Uterus (tissue), 4 donors: ENCODE measurements around the gene TANC1. TPM values are rescaled to one million over a fixed set of nuclear protein-coding genes. Genes with fewer than 3 reads are reported as not detected.
"Not testable (repeated sequence)": the region's sequence is repeated elsewhere in the genome, so short reads cannot be mapped to it uniquely, and the experiment has no call there.

Experiments used
- DNase-seq, 2 donors: peaks; one replicate each; pipeline ENCODE4 v3.0.0-alpha.2; 2019 to 2020
- H3K27ac ChIP-seq, 2 donors: fragments of 200-600 bp; sonication (generic); 1 replicate in 1 of 2; 2 replicates in 1 of 2; pipeline ENCODE4 v1.5.1; 2016 to 2018
- H3K27me3 ChIP-seq, 2 donors: fragments of 200-600 bp; sonication (generic); one replicate each; pipeline ENCODE4 v1.5.1; 2018 to 2019; ENCODE audit warnings: control low read depth in 1 of 2
- H3K36me3 ChIP-seq, 2 donors: fragments of 200-600 bp; sonication (generic); one replicate each; pipeline ENCODE4 v1.5.1; 2019; ENCODE audit warnings: control low read depth in 1 of 2
- H3K4me1 ChIP-seq, 2 donors: fragments of 200-600 bp; sonication (generic); one replicate each; pipeline ENCODE4 v1.5.1; 2018 to 2019; ENCODE audit warnings: control low read depth in 1 of 2
- H3K4me3 ChIP-seq, 2 donors: fragments of 200-600 bp; sonication (generic); 1 replicate in 1 of 2; 2 replicates in 1 of 2; pipeline ENCODE4 v1.5.1; 2018 to 2019; ENCODE audit warnings: mild to moderate bottlenecking in 1 of 2
- H3K9me3 ChIP-seq, 2 donors: fragments of 200-600 bp; sonication (generic); one replicate each; pipeline ENCODE4 v1.5.1; 2019; ENCODE audit warnings: control low read depth in 1 of 2
- CTCF ChIP-seq, 4 experiments: fragments of 200-600 bp in 2 of 4; fragments of 450-650 bp in 2 of 4; sonication (generic) in 2 of 4; IDR thresholded peaks; one replicate each; pipeline ENCODE4 v1.5.1; 2016 to 2019; ENCODE audit warnings: antibody characterized with exemption in 4 of 4, mild to moderate bottlenecking in 2 of 4, moderate library complexity in 1 of 4
- POLR2A ChIP-seq, 2 donors: fragments of 450-650 bp; IDR thresholded peaks; one replicate each; pipeline ENCODE4 v1.6.1; 2016; ENCODE audit warnings: antibody characterized with exemption in 2 of 2, mild to moderate bottlenecking in 1 of 2, moderate library complexity in 1 of 2
- intact Hi-C: fragments of 100-400 bp; cut with DNase I; formaldehyde crosslinking; loops from one replicate; pipeline ENCODE4 v1.15.1; 2023; ENCODE audit warnings: low total_unique reads
- total RNA-seq, 4 donors: library from RNA; depleted of rRNA in 3 of 4; stranded (reverse); fragments of >200 nt in 3 of 4; gene quantifications; one replicate each; pipeline versions ENCODE4 v1.1.0 to v1.2.4, GENCODE V29; 2014 to 2023
- donor health status: DM: yes; HTN: yes; CAD: no.

TANC1 gene
- total RNA-seq, 4 donors from 2014 or later: 34.7 to 92.7 (median 67.4) TPM

GRCh38 chr2:159140070-159140769 lies 171.8 kb downstream of the TANC1 start:
- DNase-seq: no peak
- H3K4me1 ChIP-seq: peaks cover 3 to 6% of the 10 kb centered on the region in 2 donors
- no peak overlapping the region for H3K27ac ChIP-seq

DNA sequence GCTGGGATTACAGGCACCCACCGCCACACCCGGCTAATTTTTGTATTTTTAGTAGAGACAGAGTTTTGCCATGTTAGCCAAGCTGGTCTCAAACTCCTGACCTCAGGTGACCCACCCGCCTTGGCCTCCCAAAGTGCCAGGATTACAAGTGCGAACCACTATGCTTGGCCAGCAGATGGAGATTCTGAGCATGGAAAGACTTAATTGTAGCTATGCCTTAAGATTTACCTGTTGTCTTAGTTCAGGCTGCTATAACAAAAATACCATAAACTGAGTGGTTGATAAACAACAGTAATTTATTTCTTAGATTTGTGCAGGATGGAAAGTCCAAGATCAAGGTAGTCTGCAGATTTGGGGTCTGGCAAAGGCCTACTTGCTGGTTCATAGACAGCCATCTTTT lies 172.4 kb downstream of the TANC1 start:
- H3K9me3 ChIP-seq, H3K4me3 ChIP-seq, H3K27ac ChIP-seq, DNase-seq, H3K27me3 ChIP-seq, intact Hi-C loops, H3K4me1 ChIP-seq, H3K36me3 ChIP-seq: not testable (repeated sequence)

More at GRCh38 chr2:159140070-159140769, 171.8 kb downstream of the TANC1 start:
- TF ChIP-seq POLR2A (IDR thresholded peaks at IDR 0.05): no peak
- no peak for TF ChIP-seq CTCF (IDR thresholded peaks at IDR 0.05)
- Histone ChIP-seq H3K27me3 (no peaks in the 10 kb centered on the region), H3K9me3 (no peaks in the 10 kb centered on the region), H3K4me3 (no peak overlapping the region), H3K36me3 (no peaks in the 10 kb centered on the region)
- intact Hi-C loops: no loop called here

GRCh38 chr2:159144776-159145614 lies 176.6 kb downstream of the TANC1 start:
- no peaks in the 10 kb centered on the region for H3K4me1 ChIP-seq
- TF ChIP-seq POLR2A (IDR thresholded peaks at IDR 0.05) (no peak), CTCF (IDR thresholded peaks at IDR 0.05) (no peak)
- H3K4me3 ChIP-seq: no peak overlapping the region
- no peaks in the 10 kb centered on the region for H3K36me3 ChIP-seq
- intact Hi-C loops: no loop called here
- H3K27ac ChIP-seq: no peak overlapping the region
- no peaks in the 10 kb centered on the region for H3K9me3 ChIP-seq
- no peak for DNase-seq
- H3K27me3 ChIP-seq: no peaks in the 10 kb centered on the region

GRCh38 chr2:159145745-159146354 lies 177.4 kb downstream of the TANC1 start:
- DNase-seq: no peak
- no peaks in the 10 kb centered on the region for H3K27me3 ChIP-seq

More at GRCh38 chr2:159145745-159146354, 177.4 kb downstream of the TANC1 start:
- Histone ChIP-seq H3K4me3 (no peak overlapping the region), H3K4me1 (no peaks in the 10 kb centered on the region), H3K36me3 (no peaks in the 10 kb centered on the region), H3K9me3 (no peaks in the 10 kb centered on the region), H3K27ac (no peak overlapping the region)
- intact Hi-C loops: no loop called here
- TF ChIP-seq CTCF (IDR thresholded peaks at IDR 0.05) (no peak), POLR2A (IDR thresholded peaks at IDR 0.05) (no peak)
